ENCODE measurements around the gene TBC1D25.
"Not testable (repeated sequence)": the region's sequence is repeated elsewhere in the genome, so short reads cannot be mapped to it uniquely, and the experiment has no call there.

- TF ChIP-seq CTCF (conservative IDR thresholded peaks at IDR 0.05 in 1 of 2, IDR thresholded peaks at IDR 0.05 in 1 of 2; ENCODE audit: extremely low read depth in 1 of 2, insufficient read depth in 1 of 2, low read depth in 1 of 2, low read length in 2 of 2); EZH2 (IDR thresholded peaks at IDR 0.05; ENCODE audit: borderline replicate concordance, low read length): not testable (repeated sequence)
Observed at GRCh38 chrX:48555731-48556325, 16.3 kb downstream of the TBC1D25 start.
